K562 (cell line): Measurements from ENCODE around the gene NDUFA7. TPM values are rescaled to one million over a fixed set of nuclear protein-coding genes. Genes with fewer than 3 reads are reported as not detected.

Experiments
- polyA plus RNA-seq, 8 experiments: library from polyadenylated mRNA; depleted of rRNA in 4 of 8; stranded (reverse) in 5 of 8; unstranded in 3 of 8; fragments of >200 nt; fragmentation: Nextera tagmentation in 2 of 8; fragmentation: Illumina TruSeq in 1 of 8; extraction: Ambion mirVana in 2 of 8; extraction: Trizol in 1 of 8; gene quantifications; 2 replicates each; pipeline versions ENCODE4 v1.2.1 to v1.2.3, GENCODE V29; 2011 to 2014; ENCODE audit warnings: inconsistent platforms in 1 of 8, missing spikeins in 1 of 8
- total RNA-seq, 7 experiments: library from RNA; depleted of rRNA in 6 of 7; stranded (reverse); fragments of >200 nt in 6 of 7; fragmentation: Illumina TruSeq in 2 of 7; extraction: Trizol in 2 of 7; gene quantifications; 2 replicates each; pipeline versions ENCODE4 v1.2.1 to v1.2.3, GENCODE V29; 2011 to 2021; ENCODE audit warnings: low replicate concordance in 1 of 7

The NDUFA7 gene
- total and polyA plus RNA-seq, 9 of the 15 experiments (the other 6 are each of a cell fraction or from before 2014, with no cell fraction given), result 70.8 to 348 (median 142) TPM

Other genes with a start within 250 kb of the NDUFA7 start
Only the 7 nearest of the 11 such genes appear.
- 3.8 and 5.2 TPM in 2 replicates for gene CERS4, start 112.0 kb downstream of the NDUFA7 start, total RNA-seq (2014; rRNA removed)
- gene CERS4, start 112.0 kb downstream of the NDUFA7 start, total RNA-seq (2014; rRNA removed; fragmentation: Illumina TruSeq; extraction: Trizol), result 1.1 and 1.4 TPM in 2 replicates
- gene CERS4, start 112.0 kb downstream of the NDUFA7 start, total RNA-seq (2015; rRNA removed; fragmentation: Illumina TruSeq; extraction: Trizol), result 2.0 and 2.8 TPM in 2 replicates
- gene CERS4, start 112.0 kb downstream of the NDUFA7 start, total RNA-seq (2021), result 3.7 and 3.8 TPM in 2 replicates
- 4.4 and 7.4 TPM in 2 replicates for gene CERS4, start 112.0 kb downstream of the NDUFA7 start, polyA plus RNA-seq (2011; rRNA removed)
- 1.3 and 3.1 TPM in 2 replicates for gene CERS4, start 112.0 kb downstream of the NDUFA7 start, polyA plus RNA-seq (2014; fragmentation: Illumina TruSeq; extraction: Trizol)
- under 1 TPM in 1 of 2 experiments, not detected in 1; 0.14 TPM for gene CERS4, start 112.0 kb downstream of the NDUFA7 start, polyA plus RNA-seq (2014; fragmentation: Nextera tagmentation; extraction: Ambion mirVana)
- 4.3 and 5.6 TPM in 2 replicates for gene CERS4, start 112.0 kb downstream of the NDUFA7 start, polyA plus RNA-seq (2014; rRNA removed)
- gene CD320, start 13.0 kb downstream of the NDUFA7 start, total RNA-seq (2014; rRNA removed), result 71.4 and 100 TPM in 2 replicates
- 7.9 and 13.3 TPM in 2 replicates for gene CD320, start 13.0 kb downstream of the NDUFA7 start, total RNA-seq (2014; rRNA removed; fragmentation: Illumina TruSeq; extraction: Trizol)
- 42.3 and 45.6 TPM in 2 replicates for gene CD320, start 13.0 kb downstream of the NDUFA7 start, total RNA-seq (2015; rRNA removed; fragmentation: Illumina TruSeq; extraction: Trizol)
- 94.5 and 97.0 TPM in 2 replicates for gene CD320, start 13.0 kb downstream of the NDUFA7 start, total RNA-seq (2021)
- 34.4 and 42.4 TPM in 2 replicates for gene CD320, start 13.0 kb downstream of the NDUFA7 start, polyA plus RNA-seq (2011; rRNA removed)
- 29.4 and 47.0 TPM in 2 replicates for gene CD320, start 13.0 kb downstream of the NDUFA7 start, polyA plus RNA-seq (2014; fragmentation: Illumina TruSeq; extraction: Trizol)
- 1 to 10 TPM in 1 of 2 experiments, under 1 TPM in 1; 0.45 to 2.5 TPM for gene CD320, start 13.0 kb downstream of the NDUFA7 start, polyA plus RNA-seq (2014; fragmentation: Nextera tagmentation; extraction: Ambion mirVana)
- gene CD320, start 13.0 kb downstream of the NDUFA7 start, polyA plus RNA-seq (2014; rRNA removed), result 75.0 and 81.0 TPM in 2 replicates
- 1,864 and 2,438 TPM in 2 replicates for gene RPS28, start 121 bp upstream of the NDUFA7 start, total RNA-seq (2014; rRNA removed)
- 130 and 165 TPM in 2 replicates for gene RPS28, start 121 bp upstream of the NDUFA7 start, total RNA-seq (2014; rRNA removed; fragmentation: Illumina TruSeq; extraction: Trizol)
- gene RPS28, start 121 bp upstream of the NDUFA7 start, total RNA-seq (2015; rRNA removed; fragmentation: Illumina TruSeq; extraction: Trizol), result 471 and 527 TPM in 2 replicates
- 2,747 and 3,081 TPM in 2 replicates for gene RPS28, start 121 bp upstream of the NDUFA7 start, total RNA-seq (2021)
- 662 and 1,013 TPM in 2 replicates for gene RPS28, start 121 bp upstream of the NDUFA7 start, polyA plus RNA-seq (2011; rRNA removed)
- gene RPS28, start 121 bp upstream of the NDUFA7 start, polyA plus RNA-seq (2014; fragmentation: Illumina TruSeq; extraction: Trizol), result 866 and 1,057 TPM in 2 replicates
- gene RPS28, start 121 bp upstream of the NDUFA7 start, polyA plus RNA-seq (2014; fragmentation: Nextera tagmentation; extraction: Ambion mirVana), result 1,000 to 10,000 TPM; 2,724 to 2,827 TPM
- gene RPS28, start 121 bp upstream of the NDUFA7 start, polyA plus RNA-seq (2014; rRNA removed), result 1,303 and 1,847 TPM in 2 replicates
- gene KANK3, start 21.9 kb upstream of the NDUFA7 start, total RNA-seq (2014; rRNA removed), result not detected in 2 replicates
- not detected in 2 replicates for gene KANK3, start 21.9 kb upstream of the NDUFA7 start, total RNA-seq (2014; rRNA removed; fragmentation: Illumina TruSeq; extraction: Trizol)
- not detected in 2 replicates for gene KANK3, start 21.9 kb upstream of the NDUFA7 start, total RNA-seq (2015; rRNA removed; fragmentation: Illumina TruSeq; extraction: Trizol)
- 0.22 and 0.40 TPM in 2 replicates for gene KANK3, start 21.9 kb upstream of the NDUFA7 start, total RNA-seq (2021)
- 0.08 TPM in 2 replicates for gene KANK3, start 21.9 kb upstream of the NDUFA7 start, polyA plus RNA-seq (2011; rRNA removed)
- gene KANK3, start 21.9 kb upstream of the NDUFA7 start, polyA plus RNA-seq (2014; fragmentation: Illumina TruSeq; extraction: Trizol), result 0.06 TPM in 1 of 2 replicates, not detected in the other
- under 1 TPM in 1 of 2 experiments, not detected in 1; 0.03 TPM for gene KANK3, start 21.9 kb upstream of the NDUFA7 start, polyA plus RNA-seq (2014; fragmentation: Nextera tagmentation; extraction: Ambion mirVana)
- gene KANK3, start 21.9 kb upstream of the NDUFA7 start, polyA plus RNA-seq (2014; rRNA removed), result not detected in 2 replicates
- gene ANGPTL4, start 42.8 kb upstream of the NDUFA7 start, total RNA-seq (2014; rRNA removed), result 0.05 and 0.33 TPM in 2 replicates
- not detected in 2 replicates for gene ANGPTL4, start 42.8 kb upstream of the NDUFA7 start, total RNA-seq (2014; rRNA removed; fragmentation: Illumina TruSeq; extraction: Trizol)
- gene ANGPTL4, start 42.8 kb upstream of the NDUFA7 start, total RNA-seq (2015; rRNA removed; fragmentation: Illumina TruSeq; extraction: Trizol), result 0.08 and 0.22 TPM in 2 replicates
- 0.20 and 0.24 TPM in 2 replicates for gene ANGPTL4, start 42.8 kb upstream of the NDUFA7 start, total RNA-seq (2021)
- 0.64 and 0.77 TPM in 2 replicates for gene ANGPTL4, start 42.8 kb upstream of the NDUFA7 start, polyA plus RNA-seq (2011; rRNA removed)
- gene ANGPTL4, start 42.8 kb upstream of the NDUFA7 start, polyA plus RNA-seq (2014; fragmentation: Illumina TruSeq; extraction: Trizol), result 0.32 TPM in 1 of 2 replicates, not detected in the other
- not detected for gene ANGPTL4, start 42.8 kb upstream of the NDUFA7 start, polyA plus RNA-seq (2014; fragmentation: Nextera tagmentation; extraction: Ambion mirVana)
- 0.15 and 0.85 TPM in 2 replicates for gene ANGPTL4, start 42.8 kb upstream of the NDUFA7 start, polyA plus RNA-seq (2014; rRNA removed)
- gene RAB11B, start 69.0 kb upstream of the NDUFA7 start, total RNA-seq (2014; rRNA removed), result 13.8 and 14.6 TPM in 2 replicates
- 2.1 and 2.9 TPM in 2 replicates for gene RAB11B, start 69.0 kb upstream of the NDUFA7 start, total RNA-seq (2014; rRNA removed; fragmentation: Illumina TruSeq; extraction: Trizol)
- gene RAB11B, start 69.0 kb upstream of the NDUFA7 start, total RNA-seq (2015; rRNA removed; fragmentation: Illumina TruSeq; extraction: Trizol), result 6.5 and 9.1 TPM in 2 replicates
- gene RAB11B, start 69.0 kb upstream of the NDUFA7 start, total RNA-seq (2021), result 71.0 and 72.3 TPM in 2 replicates
- 18.4 and 36.4 TPM in 2 replicates for gene RAB11B, start 69.0 kb upstream of the NDUFA7 start, polyA plus RNA-seq (2011; rRNA removed)
- 14.3 and 42.6 TPM in 2 replicates for gene RAB11B, start 69.0 kb upstream of the NDUFA7 start, polyA plus RNA-seq (2014; fragmentation: Illumina TruSeq; extraction: Trizol)
- 1 to 10 TPM in 1 of 2 experiments, under 1 TPM in 1; 0.74 to 1.0 TPM for gene RAB11B, start 69.0 kb upstream of the NDUFA7 start, polyA plus RNA-seq (2014; fragmentation: Nextera tagmentation; extraction: Ambion mirVana)
- 40.9 and 57.7 TPM in 2 replicates for gene RAB11B, start 69.0 kb upstream of the NDUFA7 start, polyA plus RNA-seq (2014; rRNA removed)
- 6.4 and 9.6 TPM in 2 replicates for gene MARCHF2, start 91.9 kb upstream of the NDUFA7 start, total RNA-seq (2014; rRNA removed)
- gene MARCHF2, start 91.9 kb upstream of the NDUFA7 start, total RNA-seq (2014; rRNA removed; fragmentation: Illumina TruSeq; extraction: Trizol), result 1.2 and 1.9 TPM in 2 replicates
- 1.9 and 2.2 TPM in 2 replicates for gene MARCHF2, start 91.9 kb upstream of the NDUFA7 start, total RNA-seq (2015; rRNA removed; fragmentation: Illumina TruSeq; extraction: Trizol)
- gene MARCHF2, start 91.9 kb upstream of the NDUFA7 start, total RNA-seq (2021), result 4.1 and 4.2 TPM in 2 replicates
- gene MARCHF2, start 91.9 kb upstream of the NDUFA7 start, polyA plus RNA-seq (2011; rRNA removed), result 2.2 and 3.1 TPM in 2 replicates
- 2.0 and 3.3 TPM in 2 replicates for gene MARCHF2, start 91.9 kb upstream of the NDUFA7 start, polyA plus RNA-seq (2014; fragmentation: Illumina TruSeq; extraction: Trizol)
- gene MARCHF2, start 91.9 kb upstream of the NDUFA7 start, polyA plus RNA-seq (2014; fragmentation: Nextera tagmentation; extraction: Ambion mirVana), result under 1 TPM; 0.39 to 0.41 TPM
- gene MARCHF2, start 91.9 kb upstream of the NDUFA7 start, polyA plus RNA-seq (2014; rRNA removed), result 3.7 and 5.2 TPM in 2 replicates